ENCODE results near the gene DMBX1.

DMBX1 gene

GRCh38 chr1:46453449-46453848, 36.2 kb upstream of the DMBX1 start:
- no peak for DNase-seq (ENCODE audit: low read depth)
- no peak for TF ChIP-seq CTCF (conservative IDR thresholded peaks at IDR 0.05; ENCODE audit: low read depth, low read length)
- no peak overlapping the region for H3K4me3 ChIP-seq (ENCODE audit: low read length)

- no peak for DNase-seq (ENCODE audit: low read depth)
- TF ChIP-seq CTCF (conservative IDR thresholded peaks at IDR 0.05; ENCODE audit: low read depth, low read length): no peak
- no peak overlapping the region for H3K4me3 ChIP-seq (ENCODE audit: low read length)
Observed at GRCh38 chr1:46455951-46456350, 33.7 kb upstream of the DMBX1 start.

GRCh38 chr1:46456411-46456963, 33.1 kb upstream of the DMBX1 start:
- TF ChIP-seq CTCF (conservative IDR thresholded peaks at IDR 0.05; ENCODE audit: low read depth, low read length): no peak
- H3K4me3 ChIP-seq (ENCODE audit: low read length): no peak overlapping the region
- DNase-seq (ENCODE audit: low read depth): no peak

GRCh38 chr1:46457178-46457577, 32.5 kb upstream of the DMBX1 start:
- no peak for DNase-seq (ENCODE audit: low read depth)
- no peak for TF ChIP-seq CTCF (conservative IDR thresholded peaks at IDR 0.05; ENCODE audit: low read depth, low read length)
- H3K4me3 ChIP-seq (ENCODE audit: low read length): no peak overlapping the region

- DNase-seq (ENCODE audit: low read depth): no peak
- no peak for TF ChIP-seq CTCF (conservative IDR thresholded peaks at IDR 0.05; ENCODE audit: low read depth, low read length)
- H3K4me3 ChIP-seq (ENCODE audit: low read length): no peak overlapping the region
Observed at GRCh38 chr1:46458190-46458589, 31.4 kb upstream of the DMBX1 start.

GRCh38 chr1:46458846-46459245, 30.8 kb upstream of the DMBX1 start:
- peak; percentile 18 for DNase-seq (ENCODE audit: low read depth)
- no peak for TF ChIP-seq CTCF (conservative IDR thresholded peaks at IDR 0.05; ENCODE audit: low read depth, low read length)

GRCh38 chr1:46459315-46459714, 30.3 kb upstream of the DMBX1 start:
- DNase-seq (ENCODE audit: low read depth): no peak

More at GRCh38 chr1:46458846-46459245, 30.8 kb upstream of the DMBX1 start:
- no peak overlapping the region for H3K4me3 ChIP-seq (ENCODE audit: low read length)

More at GRCh38 chr1:46459315-46459714, 30.3 kb upstream of the DMBX1 start:
- H3K4me3 ChIP-seq (ENCODE audit: low read length): no peak overlapping the region
- TF ChIP-seq CTCF (conservative IDR thresholded peaks at IDR 0.05; ENCODE audit: low read depth, low read length): no peak

Data from retinal pigment epithelial cell (primary cell).